ENCODE results near the gene LIX1L.

- TF ChIP-seq JUN (CRISPR knock-in tag; IDR thresholded peaks at IDR 0.05) (no peak), ZNF710 (CRISPR knock-in tag; IDR thresholded peaks at IDR 0.05; ENCODE audit: borderline replicate concordance) (no peak), ZBTB7A (CRISPR knock-in tag; IDR thresholded peaks at IDR 0.05) (no peak), EZH2 (conservative IDR thresholded peaks at IDR 0.05; ENCODE audit: low read depth, low read length) (no peak), TCF12 (IDR thresholded peaks at IDR 0.05) (no peak), TCF12 (CRISPR knock-in tag; IDR thresholded peaks at IDR 0.05) (no peak), KMT2A (CRISPR knock-in tag; IDR thresholded peaks at IDR 0.05) (no peak), ZNF549 (CRISPR knock-in tag; IDR thresholded peaks at IDR 0.05) (no peak), ZNF383 (CRISPR knock-in tag; IDR thresholded peaks at IDR 0.05; ENCODE audit: borderline replicate concordance) (no peak), ZNF331 (CRISPR knock-in tag; IDR thresholded peaks at IDR 0.05) (no peak), FIP1L1 (IDR thresholded peaks at IDR 0.05; ENCODE audit: borderline replicate concordance, insufficient read depth, low read depth, low read length) (no peak), XRCC5 (optimal IDR thresholded peaks at IDR 0.05; ENCODE audit: low read length) (no peak), HNF1A (IDR thresholded peaks at IDR 0.05; ENCODE audit: low read depth) (no peak), HNF1A (CRISPR knock-in tag; IDR thresholded peaks at IDR 0.05; ENCODE audit: borderline replicate concordance) (no peak)
Measured at GRCh38 chr1:145895471-145895870, 62.3 kb downstream of the LIX1L start.

Data from HepG2 (cell line).